HUDEP-2 (cell line): ENCODE results near the gene ZFYVE28.
"Not testable (repeated sequence)": the region's sequence is repeated elsewhere in the genome, so short reads cannot be mapped to it uniquely, and the experiment has no call there.

Experiments
- DNase-seq, 76 experiments: peaks; one replicate each; lab custom pipeline; 2025; ENCODE audit not compliant: unreplicated experiment in 76 of 76; lab: John Stamatoyannopoulos, UW

ZFYVE28 gene

DNA sequence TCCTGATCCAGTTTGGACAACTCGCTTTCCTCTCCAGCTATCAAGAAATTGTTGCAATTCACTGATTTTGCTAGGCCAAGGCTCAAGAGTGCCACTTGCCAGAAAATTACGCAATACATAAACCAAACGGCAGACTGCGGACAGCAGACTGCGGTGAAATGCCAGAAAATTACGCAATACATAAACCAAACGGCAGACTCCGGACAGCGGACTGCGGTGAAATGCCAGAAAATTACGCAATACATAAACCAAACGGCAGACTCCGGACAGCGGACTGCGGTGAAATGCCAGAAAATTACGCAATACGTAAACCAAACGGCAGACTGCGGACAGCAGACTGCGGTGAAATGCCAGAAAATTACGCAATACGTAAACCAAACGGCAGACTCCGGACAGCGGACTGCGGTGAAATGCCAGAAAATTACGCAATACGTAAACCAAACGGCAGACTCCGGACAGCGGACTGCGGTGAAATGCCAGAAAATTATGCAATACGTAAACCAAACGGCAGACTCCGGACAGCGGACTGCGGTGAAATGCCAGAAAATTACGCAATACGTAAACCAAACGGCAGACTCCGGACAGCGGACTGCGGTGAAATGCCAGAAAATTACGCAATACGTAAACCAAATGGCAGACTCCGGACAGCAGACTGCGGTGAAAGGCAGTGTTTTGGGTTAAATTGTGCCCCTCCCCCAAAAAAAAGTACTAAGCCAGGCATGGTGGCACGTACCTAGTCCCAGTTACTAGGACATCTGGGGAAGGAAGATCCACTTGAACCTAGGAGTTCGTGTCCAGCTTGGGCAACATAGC lies 11.7 kb upstream of the ZFYVE28 start:
- DNase-seq: not testable (repeated sequence)

DNA sequence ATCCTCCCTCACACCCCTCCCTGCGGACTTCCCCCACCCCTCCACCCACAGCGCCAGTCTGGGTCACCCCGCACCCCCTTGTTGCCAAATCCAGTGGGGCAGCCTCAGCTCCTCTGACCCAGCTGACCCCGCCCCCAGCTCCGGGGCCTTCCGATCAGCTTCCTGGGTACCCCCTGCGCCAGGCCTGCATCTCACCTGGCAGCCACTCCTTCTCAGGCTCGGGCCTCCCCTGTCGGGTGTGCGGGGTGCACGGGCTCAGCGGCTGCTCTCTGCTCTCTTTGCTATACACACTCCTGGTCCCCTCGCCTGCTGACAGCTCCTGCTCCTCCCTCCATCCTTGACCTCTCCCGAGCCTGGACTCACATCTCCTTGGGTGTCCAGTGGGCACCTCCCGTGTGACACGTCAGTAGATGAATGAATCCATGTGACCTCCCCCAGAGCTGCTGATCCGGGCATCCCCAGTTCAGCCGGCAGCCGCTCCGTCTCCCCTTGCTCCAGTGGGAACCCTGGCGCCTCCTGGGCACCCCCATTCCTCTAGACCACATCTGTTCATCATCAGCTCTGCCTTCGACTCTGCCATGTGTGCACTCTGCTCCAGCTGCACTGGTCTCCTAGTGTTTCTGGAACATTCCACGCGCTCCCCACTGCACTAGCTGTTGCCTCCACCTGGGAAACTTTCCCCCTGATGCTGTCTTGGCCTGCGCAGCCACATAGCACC lies 10.2 kb upstream of the ZFYVE28 start:
- no peak for DNase-seq

DNA sequence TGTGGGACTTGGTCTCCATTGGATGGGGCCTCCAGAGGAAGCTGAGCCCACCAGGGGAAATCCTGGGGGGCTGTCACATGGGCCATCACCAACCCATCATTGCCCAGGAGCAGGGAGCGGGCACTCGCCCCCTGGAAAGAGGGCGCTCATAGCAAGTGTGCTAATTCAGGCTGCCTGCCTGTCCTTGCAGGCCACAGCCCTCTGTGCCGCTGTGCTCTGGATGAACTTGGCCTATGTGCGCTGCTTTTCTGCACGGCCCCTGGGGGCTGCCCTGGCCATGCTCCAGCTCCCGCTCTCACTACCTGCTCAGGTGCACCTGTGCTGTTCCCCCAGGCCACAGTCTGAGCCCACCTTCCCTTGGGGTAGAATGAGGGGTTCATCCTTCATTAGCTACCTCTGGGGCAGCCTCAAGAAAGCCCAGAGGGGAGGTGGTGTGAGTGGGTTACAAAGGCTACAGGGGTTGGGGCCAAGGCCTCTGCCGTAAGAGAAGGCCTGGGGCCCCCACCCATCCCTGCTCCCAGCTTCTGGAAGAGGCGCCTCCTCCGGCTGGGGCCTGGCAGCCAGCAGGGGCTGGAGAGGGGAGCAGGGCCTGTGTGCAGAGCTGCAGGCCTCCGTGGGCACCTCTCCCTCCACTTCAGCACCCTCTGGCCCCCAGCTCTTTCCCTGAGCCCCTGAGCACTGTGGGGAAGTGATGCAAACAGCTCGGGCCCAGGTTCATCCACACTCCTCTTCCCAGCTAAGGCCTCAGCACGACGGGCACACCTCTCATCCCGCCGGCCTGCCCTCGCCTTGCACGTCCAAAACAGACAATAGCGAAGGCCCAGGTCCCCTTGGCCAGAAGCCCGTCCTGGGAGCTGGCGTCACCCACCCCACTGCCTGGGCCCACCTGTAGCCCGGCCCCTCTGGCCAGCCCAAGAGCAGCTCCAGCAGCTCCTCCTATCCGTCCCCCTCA lies 9.2 kb upstream of the ZFYVE28 start:
- no peak for DNase-seq

DNA sequence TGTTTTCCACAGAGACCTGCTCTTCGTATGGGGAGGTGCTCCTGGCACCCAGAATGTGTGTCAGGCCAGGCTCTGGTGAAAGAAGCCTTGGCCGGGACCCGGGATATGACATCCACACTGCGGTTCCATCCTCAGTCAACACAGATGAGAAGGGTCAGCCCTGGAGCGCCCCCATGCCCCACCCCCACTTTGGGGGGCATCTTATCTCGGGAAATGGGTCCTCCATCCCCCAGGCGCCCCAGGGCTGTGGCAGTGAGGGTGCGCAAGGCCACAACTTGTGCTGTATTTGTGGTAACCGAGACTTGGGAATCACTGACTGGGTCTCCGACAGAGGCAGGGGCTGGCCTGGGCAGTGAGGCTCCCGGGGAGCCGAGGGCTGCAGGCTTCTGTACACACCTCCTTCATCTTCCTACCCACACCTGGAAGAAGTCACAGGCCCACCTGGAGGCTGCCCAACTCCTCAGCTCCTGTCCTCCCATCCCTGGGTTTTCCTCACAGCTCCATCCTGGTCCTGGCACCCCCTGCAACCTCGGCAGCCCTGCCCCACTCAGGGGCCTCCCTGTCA lies 8.3 kb upstream of the ZFYVE28 start:
- no peak for DNase-seq

DNA sequence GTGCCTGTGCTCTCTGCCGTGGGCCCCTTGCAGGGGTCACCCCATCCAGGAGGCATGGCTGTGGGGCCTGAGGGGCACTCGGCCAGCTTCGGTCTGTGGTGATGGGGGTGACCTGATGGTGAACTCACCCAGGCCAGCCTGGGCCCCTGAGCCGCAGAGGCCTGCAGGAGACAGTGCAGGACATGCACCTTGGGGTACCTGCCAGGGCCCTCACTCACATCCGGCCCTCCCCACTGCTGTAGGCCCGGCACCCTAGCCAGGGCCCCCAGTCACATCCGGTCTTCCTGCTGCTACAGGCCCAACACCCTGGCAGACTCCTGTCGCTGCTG lies 7.6 kb upstream of the ZFYVE28 start:
- no peak for DNase-seq

DNA sequence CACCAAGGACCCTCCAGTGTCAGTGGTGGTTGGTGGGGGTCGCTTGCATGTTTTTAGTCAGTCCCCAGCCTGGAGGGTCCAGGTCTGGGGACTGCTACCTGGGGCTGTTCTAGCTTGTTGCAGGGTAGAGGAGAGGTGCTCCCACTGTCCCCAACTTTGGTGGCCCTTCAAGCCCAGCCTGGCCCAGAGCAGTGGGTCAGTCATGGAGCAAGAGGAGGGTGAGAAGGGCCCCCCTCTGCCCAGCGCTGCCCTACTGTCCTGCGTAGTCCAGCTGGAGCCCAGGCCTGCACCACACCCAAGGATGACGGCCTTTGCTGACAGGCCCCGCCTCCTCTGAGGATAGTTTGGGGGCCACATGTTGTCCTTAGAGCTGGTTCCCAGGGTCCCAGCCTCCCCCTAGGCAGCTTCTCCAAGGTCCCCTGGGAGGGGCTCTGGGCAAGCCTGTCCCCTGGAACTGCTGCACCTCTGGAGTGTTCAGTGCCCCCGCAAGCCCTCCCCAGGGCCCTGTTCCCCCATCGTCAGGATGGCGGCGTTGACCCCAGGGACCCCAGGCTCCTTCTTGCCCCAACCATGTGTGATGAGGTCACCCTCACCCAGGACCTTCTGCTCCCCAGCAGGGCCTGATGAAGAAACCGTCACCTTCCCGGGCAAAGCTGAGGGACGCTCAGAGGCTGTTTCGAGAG lies 7.1 kb upstream of the ZFYVE28 start:
- DNase-seq: no peak

DNA sequence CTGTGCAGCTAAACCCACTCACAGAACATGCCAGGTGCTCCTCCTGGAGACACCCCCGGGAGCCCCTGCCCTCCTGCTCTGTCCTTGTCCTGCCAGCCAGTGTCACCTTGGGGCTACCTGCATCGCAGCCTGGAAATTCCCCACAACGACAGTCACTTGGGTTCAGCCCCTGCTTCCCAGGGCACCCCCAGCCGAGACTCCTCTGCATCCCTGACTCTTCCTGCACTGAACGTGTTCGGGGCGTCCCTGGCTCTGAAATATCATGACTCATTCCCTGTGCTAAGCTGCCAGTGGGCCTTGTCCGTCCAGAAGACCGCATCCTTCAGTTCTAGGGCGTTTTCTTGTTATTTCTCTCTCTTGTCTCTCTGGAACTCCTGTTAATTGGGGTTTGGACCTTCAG lies 6.1 kb upstream of the ZFYVE28 start:
- no peak for DNase-seq

DNA sequence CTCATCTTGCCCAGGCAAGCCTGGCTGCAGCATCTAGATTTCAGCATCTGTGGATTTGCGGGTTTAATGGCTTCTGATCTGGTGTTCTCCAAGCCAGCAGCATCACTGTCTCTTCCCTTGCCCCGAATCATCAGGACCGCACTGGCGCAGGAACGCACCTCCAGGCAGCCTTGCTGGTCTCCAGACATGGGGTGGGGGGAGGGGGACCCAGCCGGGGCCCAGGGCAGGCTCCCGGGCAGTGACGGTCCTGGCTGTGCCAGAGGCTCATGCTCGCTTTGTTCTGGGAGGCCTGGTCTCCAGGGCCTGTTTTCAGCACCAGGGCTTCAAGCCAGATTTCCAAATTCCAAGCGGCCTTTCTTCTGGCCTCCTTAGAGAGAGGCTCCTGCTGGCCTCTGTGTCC lies 5.2 kb upstream of the ZFYVE28 start:
- DNase-seq: no peak

DNA sequence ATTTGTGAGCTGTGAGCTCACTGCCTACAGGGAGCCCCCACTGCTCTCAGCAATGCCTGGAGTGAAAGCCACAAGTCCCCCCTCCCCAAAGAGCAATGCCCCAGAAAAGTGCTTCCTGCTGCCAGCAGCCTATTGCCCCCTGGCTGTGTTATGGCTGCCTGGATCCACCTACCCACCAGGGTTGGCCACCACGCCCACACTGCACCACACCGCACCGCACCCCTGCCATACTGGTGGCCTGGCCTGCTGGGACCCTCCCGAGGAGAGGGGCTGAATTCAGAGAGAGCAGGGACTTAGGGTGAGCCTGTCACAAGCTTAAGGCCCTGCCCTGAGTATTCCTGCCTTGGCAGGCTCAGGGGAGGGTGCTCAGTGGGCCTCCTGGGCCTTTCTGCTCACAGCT lies 4.6 kb upstream of the ZFYVE28 start:
- no peak for DNase-seq

DNA sequence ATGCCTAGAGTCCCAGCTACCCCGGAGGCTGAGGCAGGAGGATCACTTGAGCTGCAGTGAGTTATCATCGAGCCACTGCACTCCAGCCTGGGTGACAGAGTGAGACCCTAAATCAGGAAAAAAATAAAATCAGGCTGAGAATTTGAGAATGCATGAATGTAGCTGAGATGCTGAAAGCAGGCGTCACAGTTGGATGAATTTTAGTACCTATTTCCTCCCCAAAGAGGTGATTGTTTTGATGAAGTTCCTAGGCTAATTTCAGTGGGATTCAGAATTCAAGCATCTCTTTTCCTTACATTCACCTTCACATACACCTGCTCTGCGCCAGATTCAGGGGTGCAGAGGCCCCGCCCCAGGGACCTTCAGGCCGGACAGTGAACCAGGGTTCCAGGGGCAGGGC lies 3.5 kb upstream of the ZFYVE28 start:
- DNase-seq: no peak

DNA sequence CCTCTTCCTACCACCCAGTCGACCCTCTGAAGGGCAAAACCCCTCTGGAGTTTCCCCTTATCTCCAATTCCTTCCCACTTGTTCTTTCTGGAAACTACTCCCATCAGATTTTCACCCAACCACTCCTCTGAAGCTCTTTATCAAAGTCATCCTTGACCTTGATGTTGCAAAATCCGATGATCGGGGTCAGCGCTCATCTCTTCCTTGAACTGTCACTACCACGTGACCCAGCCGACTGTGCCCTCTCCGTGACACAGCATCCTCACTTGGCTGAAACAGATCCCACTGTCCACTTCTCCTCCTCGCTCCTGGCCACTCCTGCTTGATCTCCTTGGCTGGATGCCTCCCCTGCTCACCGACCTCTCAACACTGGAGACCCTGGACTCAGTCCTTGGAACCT lies 1.4 kb upstream of the ZFYVE28 start:
- DNase-seq: no peak

DNA sequence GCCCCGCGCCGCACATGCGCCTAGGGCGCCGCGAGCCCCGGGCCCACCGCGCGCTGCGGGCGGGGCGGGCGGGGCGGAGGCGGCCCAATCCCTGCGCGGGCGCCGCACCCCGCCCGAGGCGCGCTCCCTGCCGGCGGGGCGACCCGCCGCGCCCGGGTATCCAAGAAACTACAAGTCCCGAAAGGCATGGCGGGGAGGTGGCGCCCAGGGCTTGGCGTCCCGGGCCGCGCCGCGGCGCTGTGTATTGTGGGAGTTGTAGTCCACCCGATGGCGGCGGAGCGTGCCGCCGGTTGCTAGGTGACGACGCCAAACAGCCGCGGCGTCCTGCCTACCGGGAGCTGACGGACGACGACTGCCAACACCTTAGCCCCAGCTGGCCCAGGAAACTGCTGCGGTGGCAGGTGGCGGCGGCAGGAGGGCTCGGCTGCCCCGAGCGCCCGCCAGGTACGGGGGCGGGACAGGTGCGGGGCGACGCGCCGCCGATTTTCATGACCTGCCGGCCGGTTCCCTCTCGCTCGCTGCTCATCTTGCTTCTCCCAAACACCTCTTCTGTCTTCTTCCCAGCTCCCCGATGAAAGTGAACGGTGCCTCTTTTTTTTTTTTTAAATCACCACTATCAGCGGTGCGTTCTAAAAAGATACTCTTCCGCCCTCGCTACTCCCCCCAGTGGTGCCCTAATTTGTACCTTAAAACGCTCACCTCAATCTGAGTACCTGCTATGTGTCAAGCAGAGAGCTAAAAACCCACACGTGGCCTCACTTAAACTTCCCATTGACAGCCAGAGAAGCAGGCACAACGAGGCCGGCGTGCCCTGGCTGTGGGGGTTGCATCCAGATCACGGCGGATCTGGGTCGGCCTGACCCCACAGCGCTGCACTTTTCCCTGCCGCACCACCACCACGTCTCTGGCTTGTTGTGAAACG lies 466 bp upstream of the ZFYVE28 start, which contains the start of gene CFAP99:
Gene CFAP99 (plus strand): TSS at position 306 of the 922 bp plus-strand sequence.
- peak in 75 of 76 experiments; percentile 40 to 97 (median 94) for DNase-seq

DNA sequence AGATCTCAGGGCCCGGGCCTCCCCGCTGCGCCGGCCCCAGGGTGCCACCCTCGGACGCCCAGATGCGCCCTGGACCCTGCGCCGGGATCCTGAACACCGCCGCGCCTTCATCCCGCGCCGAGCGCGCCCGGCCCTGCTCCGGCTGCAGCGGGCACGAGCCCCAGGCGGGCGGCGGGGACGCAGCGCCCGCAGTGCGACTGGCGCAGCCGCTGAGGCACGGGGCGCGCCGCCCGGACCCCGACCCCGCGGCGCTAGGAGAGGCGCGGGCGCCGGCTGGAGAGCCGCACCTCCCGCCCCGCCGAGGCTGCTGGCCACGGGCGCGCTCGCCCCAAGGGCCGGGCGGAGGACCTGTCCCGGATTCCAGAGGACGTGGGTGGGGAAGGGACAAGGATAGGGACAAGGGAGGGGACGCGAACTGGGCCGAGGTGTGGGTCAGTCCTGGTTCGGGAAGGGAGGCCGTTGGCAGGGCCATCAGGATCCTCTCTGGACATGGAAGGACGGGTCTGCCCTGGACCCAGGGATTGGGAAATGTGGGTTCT lies 1.1 kb downstream of the ZFYVE28 start:
- no peak for DNase-seq

DNA sequence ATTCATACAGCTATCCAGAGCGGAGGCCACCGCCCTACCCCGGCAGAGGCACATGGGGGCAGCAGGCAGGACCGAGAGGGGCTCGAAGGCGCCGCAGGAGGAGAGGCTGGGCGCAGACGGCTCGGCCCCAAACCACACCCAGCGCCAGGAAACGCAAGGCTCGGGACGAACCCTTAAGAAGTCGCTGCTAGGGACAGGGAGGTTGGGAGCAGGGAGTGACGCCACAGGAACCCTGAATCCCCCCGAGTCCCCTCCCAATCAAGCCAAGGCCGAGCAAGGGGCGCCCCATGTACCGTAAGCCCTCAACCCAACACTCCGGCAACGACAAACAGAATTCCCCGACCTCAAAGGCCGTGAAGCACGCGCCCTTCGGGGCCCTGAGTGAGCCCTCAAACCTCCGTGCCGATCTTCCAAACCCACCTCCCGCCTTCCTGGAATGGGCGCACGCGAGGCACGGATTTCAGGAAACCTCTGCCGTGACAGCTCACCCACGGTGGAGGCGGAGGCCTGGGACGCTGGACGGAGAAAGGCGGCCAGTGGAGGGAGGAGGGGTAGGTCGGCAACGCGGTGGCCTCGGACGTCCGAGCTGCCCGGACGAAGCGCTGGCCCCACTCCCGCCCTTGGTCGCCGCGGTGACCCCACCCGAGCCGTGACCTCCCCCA lies 1.8 kb downstream of the ZFYVE28 start:
- peak in 45 of 76 experiments; percentile 3 to 55 (median 23) for DNase-seq

DNA sequence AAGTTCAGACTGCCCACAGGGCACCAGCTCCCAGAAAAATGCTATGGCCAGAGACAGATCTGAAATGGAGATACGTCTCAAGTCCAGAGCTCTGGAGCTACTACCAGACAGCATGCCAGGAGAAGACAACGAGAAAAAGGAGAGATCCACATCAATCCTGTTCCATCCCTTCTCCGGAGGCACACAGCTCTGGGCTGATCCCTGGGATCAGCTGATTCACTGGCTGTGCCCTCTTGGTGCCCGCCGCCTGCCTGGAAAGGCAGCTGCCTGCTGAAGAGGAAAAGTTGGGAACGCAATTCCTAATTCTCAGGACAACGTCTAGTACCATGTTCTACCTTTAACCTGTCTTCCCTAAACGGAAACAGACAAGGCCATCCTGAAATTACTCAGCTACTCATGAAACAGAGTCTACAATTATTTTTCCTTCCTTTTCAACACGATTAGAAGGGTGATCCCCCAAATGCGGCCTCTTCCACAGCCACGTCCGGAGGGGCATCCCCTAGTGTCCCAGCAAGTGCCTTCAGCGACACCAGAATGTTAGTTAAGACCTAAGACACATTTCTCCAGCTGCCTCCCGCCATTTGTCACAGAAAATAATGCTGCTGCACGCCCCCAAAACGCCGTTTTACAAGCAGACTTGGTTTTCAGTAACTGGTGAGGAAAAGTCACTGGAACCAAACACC lies 2.4 kb downstream of the ZFYVE28 start:
- peak in 2 of 76 experiments; percentile 14 to 44 for DNase-seq

DNA sequence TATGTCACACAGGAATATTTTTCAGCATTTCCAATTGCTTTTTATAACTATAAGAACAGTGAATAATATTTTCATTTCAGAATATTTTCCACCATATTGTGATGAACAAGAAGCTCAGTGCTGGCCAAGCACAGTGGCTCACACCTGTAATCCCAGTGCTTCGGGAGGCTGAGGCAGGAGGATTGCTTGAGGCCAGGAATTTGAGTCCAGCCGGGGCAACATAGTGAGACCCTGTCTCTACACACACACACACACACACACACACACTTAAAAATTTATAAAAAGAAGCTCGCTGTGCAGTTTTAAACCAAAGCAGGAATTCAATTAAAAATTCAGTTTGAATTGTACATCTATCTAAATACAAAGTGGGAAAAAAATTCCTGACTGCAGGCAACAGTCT lies 3.2 kb downstream of the ZFYVE28 start:
- no peak for DNase-seq

DNA sequence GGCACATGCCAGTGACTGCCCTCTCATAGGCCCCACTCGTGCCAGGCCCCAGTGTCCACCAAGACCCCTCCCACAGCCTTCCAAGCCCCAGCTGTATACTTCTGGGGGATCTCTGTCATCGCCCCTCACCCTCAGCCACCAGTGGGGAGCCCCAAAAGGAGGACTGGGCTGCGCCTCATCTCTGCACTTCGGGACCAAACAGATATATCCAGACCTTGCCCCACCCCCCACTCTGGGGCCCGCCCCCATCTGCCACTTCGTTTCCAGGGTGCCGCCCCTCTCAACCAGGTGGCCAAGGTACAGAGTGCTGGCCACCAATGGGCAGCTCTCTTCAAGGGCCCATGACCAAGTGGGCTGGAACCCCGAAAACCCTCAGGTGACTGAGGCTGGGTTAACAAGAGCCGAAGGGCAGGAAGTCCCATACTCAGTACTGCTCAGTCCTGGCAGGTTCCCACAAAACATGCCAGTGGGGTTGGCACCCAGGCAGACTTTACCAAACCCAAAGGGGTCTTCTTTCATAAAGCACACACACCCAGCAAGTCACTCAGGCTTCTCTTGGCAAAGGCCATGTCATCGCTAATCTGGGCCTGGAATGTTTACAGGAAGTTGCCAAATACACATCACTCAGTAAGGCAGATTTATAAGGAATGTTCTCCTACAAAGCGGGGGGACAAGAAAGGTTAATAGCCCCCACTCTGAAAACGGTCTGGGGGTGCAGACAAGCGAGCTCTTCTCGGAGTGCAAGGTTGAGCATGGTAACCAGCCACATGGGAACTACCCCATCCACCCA lies 4.4 kb downstream of the ZFYVE28 start:
- no peak for DNase-seq
